Esophagus squamous epithelium (tissue), 4 donors: ENCODE results near the gene PRR5L.

ENCODE experiments used
- POLR2A ChIP-seq, 4 donors: fragments of 450-650 bp; IDR thresholded peaks; one replicate each; pipeline ENCODE4 v1.6.1; 2017; ENCODE audit warnings: antibody characterized with exemption in 4 of 4, mild to moderate bottlenecking in 4 of 4, moderate library complexity in 3 of 4
- TF ChIP-seq, protein P1 (sequence below), 6 experiments: fragments of 450-650 bp in 4 of 6; fragments of 200-600 bp in 2 of 6; sonication (generic) in 2 of 6; IDR thresholded peaks; one replicate each; pipeline ENCODE4 v1.5.1; 2016 to 2019; ENCODE audit warnings: antibody characterized with exemption in 6 of 6, mild to moderate bottlenecking in 4 of 6, moderate library complexity in 4 of 6

DNA sequence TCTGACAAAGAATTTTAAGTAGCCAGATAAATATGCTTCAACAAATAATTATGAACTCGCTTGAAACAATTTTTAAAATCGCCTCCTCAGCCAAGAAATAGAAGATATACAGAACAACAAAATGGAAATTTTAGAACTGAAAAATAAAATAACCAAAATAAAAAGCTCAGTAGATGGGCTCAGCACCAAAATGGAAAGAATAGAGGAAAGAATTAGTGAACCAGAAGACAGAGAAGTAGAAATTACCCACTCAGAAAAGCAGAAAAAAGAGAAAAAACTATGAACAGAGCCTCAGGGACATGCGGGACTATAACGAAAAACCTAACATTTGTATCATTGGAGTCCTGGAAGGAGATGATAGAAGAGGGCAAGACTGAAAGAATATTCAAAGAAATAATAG is 14.2 kb upstream of the PRR5L start:
- TF ChIP-seq, protein P1, sequence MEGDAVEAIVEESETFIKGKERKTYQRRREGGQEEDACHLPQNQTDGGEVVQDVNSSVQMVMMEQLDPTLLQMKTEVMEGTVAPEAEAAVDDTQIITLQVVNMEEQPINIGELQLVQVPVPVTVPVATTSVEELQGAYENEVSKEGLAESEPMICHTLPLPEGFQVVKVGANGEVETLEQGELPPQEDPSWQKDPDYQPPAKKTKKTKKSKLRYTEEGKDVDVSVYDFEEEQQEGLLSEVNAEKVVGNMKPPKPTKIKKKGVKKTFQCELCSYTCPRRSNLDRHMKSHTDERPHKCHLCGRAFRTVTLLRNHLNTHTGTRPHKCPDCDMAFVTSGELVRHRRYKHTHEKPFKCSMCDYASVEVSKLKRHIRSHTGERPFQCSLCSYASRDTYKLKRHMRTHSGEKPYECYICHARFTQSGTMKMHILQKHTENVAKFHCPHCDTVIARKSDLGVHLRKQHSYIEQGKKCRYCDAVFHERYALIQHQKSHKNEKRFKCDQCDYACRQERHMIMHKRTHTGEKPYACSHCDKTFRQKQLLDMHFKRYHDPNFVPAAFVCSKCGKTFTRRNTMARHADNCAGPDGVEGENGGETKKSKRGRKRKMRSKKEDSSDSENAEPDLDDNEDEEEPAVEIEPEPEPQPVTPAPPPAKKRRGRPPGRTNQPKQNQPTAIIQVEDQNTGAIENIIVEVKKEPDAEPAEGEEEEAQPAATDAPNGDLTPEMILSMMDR (IDR thresholded peaks at IDR 0.05) = no peak
- TF ChIP-seq POLR2A (IDR thresholded peaks at IDR 0.05) = no peak
